GM12891 (cell line): Measurements from ENCODE around the gene SMIM38.

Source experiments
- DNase-seq: peaks from one replicate; pipeline ENCODE4 v3.0.0; 2011; ENCODE audit warnings: low spot score; ENCODE audit not compliant: insufficient read length
- FAIRE-seq: peaks from 2 replicates; lab custom pipeline; 2011; peaks lifted over from hg19 to GRCh38; lab: Jason Lieb, UNC
- PAX5 ChIP-seq: IDR thresholded peaks from 2 replicates; pipeline ENCODE4 v1.6.1; 2011; ENCODE audit warnings: low read length, moderate library complexity, mild to moderate bottlenecking; ENCODE audit not compliant: insufficient read depth, severe bottlenecking
- POLR2A ChIP-seq: IDR thresholded peaks from 2 replicates; pipeline ENCODE4 v1.6.1; 2011; ENCODE audit warnings: low read depth, low read length, control low read depth
- POLR2AphosphoS5 ChIP-seq: IDR thresholded peaks from 2 replicates; pipeline ENCODE4 v1.6.1; 2011; ENCODE audit warnings: low read depth, low read length, control low read depth
- POU2F2 ChIP-seq: IDR thresholded peaks from 2 replicates; pipeline ENCODE4 v1.6.1; 2011; ENCODE audit warnings: low read depth, mild to moderate bottlenecking, control low read depth, low read length, moderate library complexity
- SPI1 ChIP-seq: IDR thresholded peaks from 2 replicates; pipeline ENCODE4 v1.6.1; 2011; ENCODE audit warnings: low read depth, low read length, control low read depth
- TAF1 ChIP-seq: IDR thresholded peaks from 2 replicates; pipeline ENCODE4 v1.6.1; 2011; ENCODE audit warnings: low read depth, low read length, control low read depth

SMIM38 gene

DNA sequence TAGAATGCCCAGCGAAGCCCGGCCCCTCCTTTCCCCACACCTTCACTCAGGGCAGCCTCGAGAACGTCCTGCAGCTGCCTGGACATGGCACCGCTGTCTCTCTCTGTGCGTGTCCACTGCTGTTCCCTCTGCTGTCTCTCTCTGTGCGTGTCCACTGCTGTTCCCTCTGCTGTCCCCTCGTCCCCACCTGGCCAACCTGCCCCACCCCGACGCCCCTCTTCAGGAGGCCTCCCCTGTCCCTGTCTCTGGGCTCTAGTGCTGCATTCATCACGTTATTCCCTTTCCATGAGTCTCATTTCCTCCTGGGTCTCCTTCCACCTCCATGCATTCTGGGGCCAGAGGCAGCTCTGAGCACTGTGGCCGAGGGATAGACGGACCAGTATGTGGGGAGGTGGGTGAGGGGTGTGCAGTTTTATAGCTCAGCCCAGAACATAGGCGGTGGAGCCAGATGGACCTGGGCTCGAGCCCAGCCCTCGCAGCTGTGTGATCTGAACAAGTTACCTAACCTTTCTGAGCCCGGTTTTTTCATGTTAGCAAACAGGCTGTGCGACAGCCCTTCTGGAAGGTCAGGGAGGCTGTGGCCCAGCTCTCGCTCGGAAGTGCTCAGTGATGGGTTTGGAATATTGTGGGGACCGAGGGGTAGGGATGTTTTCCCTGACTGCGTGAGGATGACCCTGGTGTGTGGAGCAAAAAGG, 41.9 kb upstream of the SMIM38 start:
- TF ChIP-seq POU2F2 = no peak
- no peak for TF ChIP-seq SPI1
- TF ChIP-seq POLR2AphosphoS5 = no peak
- TF ChIP-seq POLR2A = no peak
- TF ChIP-seq TAF1 = no peak
- TF ChIP-seq PAX5 = no peak
- no peak for FAIRE-seq
- no peak for DNase-seq

DNA sequence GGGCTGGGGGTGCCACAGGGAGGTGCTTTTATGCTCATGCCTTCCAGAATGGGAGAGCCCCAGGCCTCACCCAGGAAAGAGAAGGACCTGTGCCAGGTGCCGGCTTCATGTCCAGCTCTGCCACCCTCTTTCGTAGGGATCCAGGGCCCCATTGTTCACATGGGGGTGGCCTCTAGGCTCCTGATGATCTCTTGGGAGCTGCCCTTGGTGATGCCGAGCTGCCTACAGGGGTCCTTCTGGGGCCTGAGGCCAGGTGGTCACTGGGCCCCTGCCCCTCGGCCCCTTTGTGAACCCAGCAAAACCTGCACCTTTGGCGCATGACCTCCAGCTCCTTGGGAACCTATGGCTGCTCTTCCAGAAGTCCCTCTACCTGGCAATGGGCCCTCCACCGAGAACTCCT, 41.4 kb upstream of the SMIM38 start:
- TF ChIP-seq POLR2A = no peak
- TF ChIP-seq SPI1 = no peak
- no peak for TF ChIP-seq TAF1
- FAIRE-seq = no peak
- no peak for DNase-seq

DNA sequence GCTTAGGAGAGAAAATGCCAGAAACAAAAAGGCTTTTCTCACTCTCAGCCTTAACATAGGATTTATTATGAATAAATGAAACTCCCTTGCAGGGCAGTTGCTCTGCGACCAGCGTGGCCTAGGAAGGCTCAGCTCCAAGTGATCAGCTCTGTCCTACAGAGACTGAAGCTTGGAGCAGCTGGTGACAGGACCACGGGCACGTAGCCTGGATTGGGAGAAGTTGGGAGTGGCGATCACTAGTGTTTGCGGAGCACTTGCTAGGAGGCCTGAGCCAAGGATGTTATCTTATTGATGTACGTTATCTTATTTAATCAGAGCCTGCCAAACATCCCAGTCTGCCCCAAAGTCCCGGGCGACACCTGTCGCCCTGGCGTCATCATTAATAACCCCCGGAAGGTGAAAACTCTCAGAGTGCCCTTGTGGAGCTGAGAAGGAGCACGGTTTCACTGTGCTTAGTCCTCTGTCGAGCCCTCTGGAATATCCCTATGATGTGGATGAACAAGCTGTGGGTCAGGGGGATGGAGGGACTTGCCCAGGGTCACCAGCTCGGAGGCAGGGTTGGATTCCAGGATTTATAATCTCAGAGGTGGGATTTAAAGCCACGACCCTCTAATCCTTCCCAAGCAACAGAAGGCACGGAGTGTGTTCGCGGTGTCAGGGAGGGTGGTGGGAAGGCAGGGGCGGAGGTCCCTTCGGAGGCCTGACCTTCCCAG, 40.8 kb upstream of the SMIM38 start:
- DNase-seq (no peak), FAIRE-seq (no peak)
- TF ChIP-seq SPI1 = no peak
- TF ChIP-seq POU2F2 = no peak
- TF ChIP-seq TAF1 = no peak
- no peak for TF ChIP-seq POLR2AphosphoS5
- TF ChIP-seq PAX5 = no peak

DNA sequence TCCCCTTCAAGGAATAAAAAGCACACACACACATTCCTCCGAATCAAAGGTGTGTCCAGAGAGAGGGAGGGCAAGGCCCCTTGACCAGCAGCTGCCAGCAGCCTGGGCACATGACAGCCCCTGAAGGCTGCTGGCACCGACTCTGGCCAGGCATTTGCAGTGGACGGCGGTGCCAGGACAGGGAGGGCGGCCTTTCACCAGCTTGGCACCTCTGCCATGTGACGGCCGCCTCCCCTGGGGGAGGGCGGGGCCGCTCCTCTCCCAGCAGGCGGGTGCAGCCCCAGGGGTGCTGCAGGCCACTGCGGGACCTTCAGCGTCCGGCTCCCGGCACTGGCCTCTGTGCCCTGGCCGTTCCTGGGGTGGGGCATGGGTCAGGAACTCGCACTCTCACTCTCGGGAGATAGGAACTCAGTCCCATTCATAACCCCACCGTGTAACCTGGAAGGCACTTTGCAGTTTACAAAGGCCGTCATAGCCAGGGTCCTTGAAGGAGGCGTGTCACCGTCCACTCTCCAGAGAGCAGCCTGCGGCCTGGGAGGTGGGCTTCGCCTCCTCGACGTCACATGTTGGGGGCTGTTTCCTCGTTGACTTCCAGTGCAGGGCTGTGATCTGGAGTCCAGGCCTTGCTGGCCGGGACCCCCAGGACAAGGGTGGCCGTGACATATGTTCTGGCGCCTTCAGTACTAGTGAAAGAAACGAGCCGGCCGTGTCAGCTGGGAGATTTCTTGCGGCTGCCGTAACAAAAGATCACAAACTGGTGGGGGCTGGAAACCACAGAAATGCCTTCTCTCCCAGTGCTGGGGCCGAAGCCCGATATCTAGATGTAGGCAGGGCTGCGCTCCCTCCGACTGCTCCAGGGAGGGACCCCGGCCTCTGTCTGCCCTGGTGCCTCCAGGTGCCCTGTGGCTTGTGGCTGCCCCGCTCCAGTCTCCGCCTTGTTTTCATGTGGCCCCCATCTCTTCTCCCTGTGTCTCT, 39.9 kb upstream of the SMIM38 start:
- FAIRE-seq = no peak
- DNase-seq = no peak
- TF ChIP-seq SPI1 = no peak
- TF ChIP-seq PAX5 = no peak

DNA sequence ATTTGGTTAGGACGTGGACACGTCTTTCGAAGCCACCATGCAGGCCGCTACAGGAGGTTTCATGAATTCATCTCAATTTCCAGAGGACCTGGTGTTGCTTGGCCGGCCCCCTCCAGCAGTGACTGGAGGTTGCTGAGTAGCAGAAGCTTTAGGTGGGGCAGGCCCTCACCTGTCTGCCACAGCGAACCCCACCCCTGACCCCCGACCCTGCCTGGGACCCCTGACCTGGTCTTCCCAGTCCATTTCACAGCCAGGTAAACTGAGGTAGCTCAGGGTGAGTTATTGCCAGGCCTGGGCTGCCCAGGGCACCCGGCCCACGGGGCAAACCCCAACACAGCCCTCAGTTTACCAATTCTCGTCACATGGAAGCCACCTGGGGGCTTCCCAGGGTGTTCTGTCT, 39.1 kb upstream of the SMIM38 start:
- no peak for FAIRE-seq
- TF ChIP-seq POU2F2 (no peak), POLR2AphosphoS5 (no peak), SPI1 (no peak), TAF1 (no peak), POLR2A (no peak), PAX5 (no peak)
- DNase-seq = no peak

DNA sequence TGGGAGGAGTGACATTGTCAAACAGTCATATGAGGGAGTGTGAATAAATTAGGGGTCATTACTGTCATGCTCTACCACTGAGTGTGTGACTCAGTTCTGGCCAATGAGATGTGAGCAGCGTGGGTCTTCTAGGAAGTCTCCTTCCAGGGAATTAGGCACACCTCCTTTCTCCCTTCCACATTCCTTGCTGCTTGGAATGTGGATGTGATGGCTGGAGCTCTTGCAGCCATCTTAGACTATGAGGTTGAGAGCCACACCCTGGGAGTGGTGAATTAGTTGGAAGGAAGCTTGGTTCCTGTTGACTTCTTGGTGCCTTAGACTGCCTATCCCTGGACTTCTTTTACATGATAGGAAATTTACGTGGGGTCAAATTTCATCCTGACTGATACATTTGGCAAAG, 36.5 kb upstream of the SMIM38 start:
- TF ChIP-seq POU2F2 (no peak), TAF1 (no peak)
- DNase-seq (no peak), FAIRE-seq (no peak)

DNA sequence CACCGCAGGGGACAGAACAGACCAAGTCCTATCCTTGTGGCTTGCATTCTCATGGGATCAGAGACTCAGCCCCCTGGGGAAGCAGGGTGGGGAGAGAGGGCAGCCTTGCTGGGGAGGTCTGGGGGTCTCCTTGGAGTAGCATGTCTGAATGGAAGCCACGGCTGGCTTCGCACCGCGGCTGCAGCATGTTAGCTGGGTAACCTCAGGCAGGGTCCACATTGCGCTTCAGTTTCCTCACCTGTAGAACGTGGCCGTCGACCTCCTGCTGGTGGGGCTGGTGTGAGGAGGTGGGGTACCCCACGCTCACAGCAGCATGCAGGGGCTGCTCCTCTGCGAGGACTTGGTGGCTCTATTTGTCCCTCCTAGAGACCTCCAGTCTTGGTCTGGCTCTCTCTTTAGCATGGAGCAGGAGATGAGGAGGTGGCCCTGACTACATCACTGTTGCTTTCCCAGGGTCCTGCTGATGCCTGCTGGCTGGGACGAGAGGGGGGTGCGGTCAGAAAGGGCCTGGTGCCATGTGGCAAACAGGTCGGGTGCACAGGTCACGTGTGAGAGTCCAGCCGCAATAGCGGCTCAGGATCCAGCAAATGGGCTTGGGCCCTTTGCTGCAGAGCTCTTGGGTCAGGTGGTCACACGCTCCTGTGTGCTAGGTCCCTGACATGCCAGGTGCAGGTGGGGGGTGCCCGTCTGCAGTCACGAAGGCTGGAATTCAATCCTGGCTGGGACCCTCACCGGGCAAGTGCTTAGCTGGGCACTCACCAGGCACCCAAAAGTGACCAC, 35.4 kb upstream of the SMIM38 start:
- DNase-seq (no peak), FAIRE-seq (no peak)
- no peak for TF ChIP-seq POLR2A
- TF ChIP-seq SPI1 = no peak
- no peak for TF ChIP-seq TAF1
- no peak for TF ChIP-seq POLR2AphosphoS5
- TF ChIP-seq POU2F2 = no peak
- TF ChIP-seq PAX5 = no peak

DNA sequence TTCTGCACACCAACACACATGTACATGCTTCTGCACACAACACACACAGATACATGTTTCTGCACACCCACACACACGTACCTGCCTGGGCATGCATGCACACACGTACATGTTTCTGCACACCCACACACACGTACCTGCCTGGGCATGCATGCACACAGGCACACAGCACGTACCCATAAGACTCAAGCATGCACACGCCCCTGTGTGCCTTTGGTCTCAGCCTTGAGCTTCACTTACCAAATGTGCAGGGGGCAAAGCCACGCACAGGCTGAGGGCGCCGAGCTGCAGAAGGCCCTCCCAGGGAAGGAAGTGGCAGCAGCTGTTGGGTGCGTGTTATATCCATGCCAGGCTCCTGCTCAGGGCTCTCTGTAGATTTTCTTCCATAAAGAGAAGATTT, 34.7 kb upstream of the SMIM38 start:
- no peak for DNase-seq
- no peak for TF ChIP-seq POU2F2
- TF ChIP-seq SPI1 = no peak
- no peak for TF ChIP-seq TAF1
- no peak for TF ChIP-seq PAX5
- TF ChIP-seq POLR2AphosphoS5 = no peak
- no peak for FAIRE-seq

DNA sequence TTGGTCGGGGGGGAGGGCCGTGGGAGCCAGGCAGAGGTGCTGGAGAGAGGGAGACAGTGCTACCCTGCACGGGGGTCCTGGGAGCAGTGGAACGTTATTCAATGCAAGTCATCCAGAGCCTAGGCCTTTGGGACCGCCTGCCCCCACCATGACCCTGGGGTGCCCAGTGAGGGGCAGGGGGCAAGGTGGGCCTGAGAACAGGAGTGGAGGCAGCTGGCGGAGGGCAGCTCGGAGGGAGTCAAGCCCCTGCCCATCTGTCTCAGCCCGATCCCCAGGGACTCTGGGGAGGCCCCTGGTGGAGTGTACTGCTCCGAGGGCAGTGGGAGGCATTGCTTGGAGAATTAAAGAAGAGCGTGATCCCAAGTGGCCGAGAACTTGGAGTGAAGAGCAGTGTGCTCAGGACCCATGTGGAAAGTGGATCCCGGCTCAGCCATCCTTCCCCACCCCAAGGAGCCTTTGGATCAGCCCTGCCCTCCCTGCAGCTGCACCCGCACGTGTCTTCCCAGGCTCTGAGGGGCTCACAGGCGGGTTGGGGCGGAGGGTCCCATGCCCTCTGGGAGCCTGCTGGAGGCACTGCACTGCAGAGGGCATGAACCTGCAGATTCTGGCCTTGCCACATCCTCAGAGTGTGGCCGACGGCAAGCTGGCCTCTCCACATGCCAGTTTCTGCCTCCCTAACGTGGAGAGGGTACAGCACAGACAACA, 34.0 kb upstream of the SMIM38 start:
- TF ChIP-seq POLR2A (no peak), PAX5 (no peak), POLR2AphosphoS5 (no peak), POU2F2 (no peak), TAF1 (no peak), SPI1 (no peak)
- DNase-seq (no peak), FAIRE-seq (no peak)
